ENCODE results near the gene NPFF. TPM values are rescaled to one million over a fixed set of nuclear protein-coding genes. Genes with fewer than 3 reads are reported as not detected.
A peak's percentile ranks its signal among the peaks of the same experiment; 100 is the strongest.

NPFF gene
- total RNA-seq, 2 donors from 2014 or later, result 9.1 TPM; not detected in 1

GRCh38 chr12:53543539-53543938 lies 36.3 kb upstream of the NPFF start:
- peak; percentile 66 for ATAC-seq (ENCODE audit: insufficient number of reproducible peaks, low FRiP score, low read depth)
- H3K4me3 ChIP-seq, result no peak overlapping the region
- peak overlapping the region; percentile 18 to 35 for H3K27ac ChIP-seq
- no peaks in the 10 kb centered on the region for H3K9me3 ChIP-seq
- H3K27me3 ChIP-seq (replicated peaks; ENCODE audit: insufficient read depth), result no peaks in the 10 kb centered on the region
- peak; percentile 81 for TF ChIP-seq CTCF (IDR thresholded peaks at IDR 0.05)
- DNase-seq (ENCODE audit: low spot score), result no peak
- H3K36me3 ChIP-seq, result peaks cover 25% of the 10 kb centered on the region
- peaks cover 0 to 26% of the 10 kb centered on the region in 2 donors for H3K4me1 ChIP-seq (ENCODE audit: control insufficient read depth in 1 of 2, low read depth in 2 of 2)

GRCh38 chr12:53539526-53539925 lies 32.2 kb upstream of the NPFF start:
- H3K36me3 ChIP-seq, result peaks cover 50% of the 10 kb centered on the region
- TF ChIP-seq CTCF (IDR thresholded peaks at IDR 0.05), result no peak
- no peaks in the 10 kb centered on the region for H3K27me3 ChIP-seq (replicated peaks; ENCODE audit: insufficient read depth)
- H3K4me3 ChIP-seq, result no peak overlapping the region
- H3K4me1 ChIP-seq (ENCODE audit: control insufficient read depth in 1 of 2, low read depth in 2 of 2), result peaks cover 0 to 15% of the 10 kb centered on the region in 2 donors
- no peak overlapping the region for H3K27ac ChIP-seq
- DNase-seq (ENCODE audit: low spot score) (no peak), ATAC-seq (ENCODE audit: insufficient number of reproducible peaks, low FRiP score, low read depth) (no peak)
- H3K9me3 ChIP-seq, result no peaks in the 10 kb centered on the region

GRCh38 chr12:53538209-53538689 lies 31.0 kb upstream of the NPFF start:
- H3K27me3 ChIP-seq (replicated peaks; ENCODE audit: insufficient read depth), result no peaks in the 10 kb centered on the region
- TF ChIP-seq CTCF (IDR thresholded peaks at IDR 0.05), result no peak
- H3K9me3 ChIP-seq, result no peaks in the 10 kb centered on the region
- peaks cover 0 to 2% of the 10 kb centered on the region in 2 donors for H3K4me1 ChIP-seq (ENCODE audit: control insufficient read depth in 1 of 2, low read depth in 2 of 2)
- peak overlapping the region in 1 of 2 donors; percentile 38 for H3K27ac ChIP-seq
- ATAC-seq (ENCODE audit: insufficient number of reproducible peaks, low FRiP score, low read depth) (no peak), DNase-seq (ENCODE audit: low spot score) (no peak)
- no peak overlapping the region for H3K4me3 ChIP-seq
- peaks cover 63% of the 10 kb centered on the region for H3K36me3 ChIP-seq

- H3K4me1 ChIP-seq (ENCODE audit: control insufficient read depth in 1 of 2, low read depth in 2 of 2), result no peaks in the 10 kb centered on the region
Observed at GRCh38 chr12:53536962-53537361, 29.7 kb upstream of the NPFF start.

GRCh38 chr12:53533471-53533870 lies 26.2 kb upstream of the NPFF start:
- Histone ChIP-seq H3K4me3 (no peak overlapping the region), H3K27ac (no peak overlapping the region), H3K36me3 (peaks cover 78% of the 10 kb centered on the region), H3K27me3 (replicated peaks; ENCODE audit: insufficient read depth) (no peaks in the 10 kb centered on the region), H3K4me1 (ENCODE audit: control insufficient read depth in 1 of 2, low read depth in 2 of 2) (no peaks in the 10 kb centered on the region), H3K9me3 (no peaks in the 10 kb centered on the region)
- ATAC-seq (ENCODE audit: insufficient number of reproducible peaks, low FRiP score, low read depth) (no peak), DNase-seq (ENCODE audit: low spot score) (no peak)
- TF ChIP-seq CTCF (IDR thresholded peaks at IDR 0.05), result no peak

More at GRCh38 chr12:53536962-53537361, 29.7 kb upstream of the NPFF start:
- H3K36me3 ChIP-seq, result peaks cover 65% of the 10 kb centered on the region
- TF ChIP-seq CTCF (IDR thresholded peaks at IDR 0.05), result no peak
- H3K9me3 ChIP-seq, result no peaks in the 10 kb centered on the region
- ATAC-seq (ENCODE audit: insufficient number of reproducible peaks, low FRiP score, low read depth) (no peak), DNase-seq (ENCODE audit: low spot score) (no peak)
- no peaks in the 10 kb centered on the region for H3K27me3 ChIP-seq (replicated peaks; ENCODE audit: insufficient read depth)
- no peak overlapping the region for H3K27ac ChIP-seq
- no peak overlapping the region for H3K4me3 ChIP-seq
